NCI-H146 (cell line): ENCODE data around the gene ITPR1.
"Not testable (repeated sequence)": the region's sequence is repeated elsewhere in the genome, so short reads cannot be mapped to it uniquely, and the experiment has no call there.

Experiments
- DNase-seq: peaks from one replicate; lab custom pipeline; 2025; lab: John Stamatoyannopoulos, UW

The ITPR1 gene

GRCh38 chr3:4758957-4759656 lies 266.0 kb downstream of the ITPR1 start:
- DNase-seq: no peak

- DNase-seq: no peak
These were observed 266.7 kb downstream of the ITPR1 start for GRCh38 chr3:4759689-4760312.

- no peak for DNase-seq
These were observed 268.6 kb downstream of the ITPR1 start for GRCh38 chr3:4761759-4762158.

GRCh38 chr3:4762481-4763230 lies 269.5 kb downstream of the ITPR1 start:
- DNase-seq: not testable (repeated sequence)

GRCh38 chr3:4763604-4764247 lies 270.6 kb downstream of the ITPR1 start:
- DNase-seq: no peak

GRCh38 chr3:4765212-4765611 lies 272.1 kb downstream of the ITPR1 start:
- DNase-seq: no peak

GRCh38 chr3:4766263-4766662 lies 273.1 kb downstream of the ITPR1 start:
- no peak for DNase-seq

- DNase-seq: no peak
These were observed 273.8 kb downstream of the ITPR1 start for GRCh38 chr3:4766716-4767499.

GRCh38 chr3:4768021-4768420 lies 274.9 kb downstream of the ITPR1 start:
- no peak for DNase-seq

GRCh38 chr3:4768521-4768920 lies 275.4 kb downstream of the ITPR1 start:
- DNase-seq: no peak

GRCh38 chr3:4770561-4770960 lies 277.4 kb downstream of the ITPR1 start:
- DNase-seq: no peak

- DNase-seq: no peak
These were observed 278.1 kb downstream of the ITPR1 start for GRCh38 chr3:4771243-4771642.

GRCh38 chr3:4772171-4772804 lies 279.1 kb downstream of the ITPR1 start:
- no peak for DNase-seq

GRCh38 chr3:4772858-4773257 lies 279.7 kb downstream of the ITPR1 start:
- no peak for DNase-seq

- no peak for DNase-seq
These were observed 280.4 kb downstream of the ITPR1 start for GRCh38 chr3:4773583-4773982.

- no peak for DNase-seq
These were observed 281.4 kb downstream of the ITPR1 start for GRCh38 chr3:4774531-4774930.

- DNase-seq: no peak
These were observed 283.3 kb downstream of the ITPR1 start for GRCh38 chr3:4776399-4776979.

GRCh38 chr3:4776980-4777581 lies 283.9 kb downstream of the ITPR1 start:
- DNase-seq: no peak

GRCh38 chr3:4778119-4778518 lies 285.0 kb downstream of the ITPR1 start:
- DNase-seq: no peak

- DNase-seq: no peak
These were observed 285.6 kb downstream of the ITPR1 start for GRCh38 chr3:4778740-4779139.

- no peak for DNase-seq
These were observed 287.4 kb downstream of the ITPR1 start for GRCh38 chr3:4780545-4780957.
